GM19240 (cell line): Measurements from ENCODE around the gene VASN.
A peak's percentile ranks its signal among the peaks of the same experiment; 100 is the strongest.
"Not testable (repeated sequence)": the region's sequence is repeated elsewhere in the genome, so short reads cannot be mapped to it uniquely, and the experiment has no call there.

ENCODE experiments used
- DNase-seq: peaks from one replicate; pipeline ENCODE4 v3.0.0; 2011; ENCODE audit warnings: low spot score; ENCODE audit not compliant: insufficient read length

Gene VASN

DNA sequence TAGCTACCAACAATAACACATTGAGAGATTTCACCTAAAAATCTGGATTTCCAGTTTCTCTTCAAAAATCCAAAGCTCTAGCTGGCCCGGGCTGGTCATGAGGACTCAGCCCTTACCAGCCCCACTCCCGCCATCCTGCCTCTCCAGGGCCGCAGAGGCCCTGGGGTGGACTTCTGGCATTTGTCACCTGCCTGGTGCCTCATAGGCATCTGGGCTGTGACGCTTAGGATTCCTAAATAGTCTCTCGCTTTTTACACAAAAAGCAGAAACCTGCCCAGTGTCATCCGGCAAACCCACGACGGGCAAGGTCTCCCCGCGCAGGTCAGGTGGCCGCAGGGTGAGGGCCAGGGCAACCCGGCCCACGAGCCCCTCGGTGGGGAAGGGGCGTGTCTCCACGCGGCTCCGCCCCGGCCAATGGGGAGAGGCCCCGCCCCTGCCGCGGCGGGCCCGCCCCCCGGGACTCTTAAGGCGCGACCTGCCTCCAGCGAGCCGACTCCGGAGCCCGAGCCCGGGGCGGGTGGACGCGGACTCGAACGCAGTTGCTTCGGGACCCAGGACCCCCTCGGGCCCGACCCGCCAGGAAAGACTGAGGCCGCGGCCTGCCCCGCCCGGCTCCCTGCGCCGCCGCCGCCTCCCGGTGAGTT, at the start of gene VASN:
Gene VASN, plus strand, starts transcription at position 492 of the 644 bp plus-strand sequence. CDS start 9,030 bp downstream, outside the sequence.
- peak; percentile 76 for DNase-seq

DNA sequence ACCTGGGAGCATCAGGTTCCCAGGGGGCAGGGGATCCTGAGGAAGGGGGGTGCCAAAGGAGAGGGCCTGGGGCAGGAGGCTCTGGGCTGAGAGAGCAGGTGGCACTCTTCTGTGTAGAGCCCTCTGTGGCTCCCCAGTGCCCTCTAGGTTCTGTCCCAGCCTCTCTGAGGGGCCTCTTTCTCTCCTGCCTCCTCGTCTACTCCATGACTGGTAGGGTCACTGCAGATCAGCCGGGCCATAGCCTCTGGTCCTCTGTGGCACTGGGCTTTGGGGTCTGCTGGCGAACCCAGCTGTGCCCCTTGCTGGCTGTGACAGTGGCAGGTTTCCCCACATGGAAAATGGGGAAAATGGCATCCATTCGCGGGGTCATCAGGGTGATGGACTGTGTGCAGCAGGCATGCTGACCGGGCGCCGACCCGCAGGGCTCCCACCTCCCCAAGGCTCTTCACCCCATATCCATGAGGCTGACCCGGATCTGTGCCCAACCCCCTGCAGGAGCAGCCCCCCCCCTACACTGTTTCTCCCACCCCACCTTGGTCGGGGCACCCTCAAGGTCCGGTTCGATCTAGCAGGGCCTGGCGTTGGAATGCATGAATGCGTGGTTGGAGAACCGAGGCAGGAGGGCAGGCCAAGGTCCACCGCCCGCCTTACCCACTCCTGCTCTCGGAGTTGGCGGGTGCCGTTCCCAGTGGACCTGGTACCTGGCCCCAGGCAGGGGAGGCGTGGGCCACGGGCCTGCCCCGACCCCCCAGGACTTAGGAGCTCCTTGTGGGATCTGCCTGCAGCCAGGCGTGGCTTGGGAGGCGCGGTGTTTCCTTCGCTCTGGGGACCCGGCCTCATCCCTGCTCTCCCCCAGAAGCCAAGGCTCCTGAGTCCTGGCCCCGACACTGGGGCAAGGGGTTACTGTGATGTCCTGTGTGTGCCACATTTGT, 49.3 kb upstream of the VASN start:
- DNase-seq, result no peak

DNA sequence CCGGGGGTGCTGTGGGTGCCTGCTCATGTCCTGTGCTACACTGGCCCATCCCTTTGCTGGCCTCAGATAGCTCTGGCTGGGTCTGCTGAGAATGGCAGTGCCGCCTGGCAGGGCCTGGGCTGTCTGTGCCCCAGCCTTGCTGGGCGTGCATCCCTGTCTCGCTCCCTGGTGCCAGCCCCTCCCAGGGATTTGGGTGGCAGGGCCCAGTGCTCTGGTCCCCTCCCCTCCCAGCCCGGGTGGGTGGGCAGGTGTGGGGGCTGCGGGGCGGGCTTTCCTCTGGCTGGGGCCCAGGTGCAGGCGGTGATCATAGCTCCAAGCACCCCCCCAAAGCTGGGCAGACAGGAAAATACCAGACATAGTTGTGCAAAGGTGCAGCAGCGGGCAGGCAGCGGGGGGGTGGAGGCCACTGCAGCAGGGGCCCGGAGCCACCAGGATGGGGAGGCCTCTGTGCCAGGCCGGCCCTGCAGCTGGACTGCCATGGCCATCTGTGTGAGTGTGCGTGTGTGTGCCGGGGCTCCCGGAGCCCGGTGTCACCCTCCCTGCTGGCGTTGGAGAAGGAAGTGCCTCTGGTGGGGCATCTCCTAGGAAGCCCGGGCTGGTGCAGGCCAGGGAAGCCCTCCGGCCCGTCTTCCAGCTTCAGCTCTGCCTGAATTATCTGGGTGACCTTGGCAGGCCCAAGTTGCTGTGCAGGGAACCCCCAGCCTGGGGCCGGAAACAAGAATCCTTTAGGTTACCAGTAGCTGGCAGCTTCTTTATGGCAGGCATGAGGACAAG, 48.4 kb upstream of the VASN start:
- DNase-seq, result no peak

GRCh38 chr16:4323845-4324488, 47.7 kb upstream of the VASN start:
- DNase-seq, result no peak

DNA sequence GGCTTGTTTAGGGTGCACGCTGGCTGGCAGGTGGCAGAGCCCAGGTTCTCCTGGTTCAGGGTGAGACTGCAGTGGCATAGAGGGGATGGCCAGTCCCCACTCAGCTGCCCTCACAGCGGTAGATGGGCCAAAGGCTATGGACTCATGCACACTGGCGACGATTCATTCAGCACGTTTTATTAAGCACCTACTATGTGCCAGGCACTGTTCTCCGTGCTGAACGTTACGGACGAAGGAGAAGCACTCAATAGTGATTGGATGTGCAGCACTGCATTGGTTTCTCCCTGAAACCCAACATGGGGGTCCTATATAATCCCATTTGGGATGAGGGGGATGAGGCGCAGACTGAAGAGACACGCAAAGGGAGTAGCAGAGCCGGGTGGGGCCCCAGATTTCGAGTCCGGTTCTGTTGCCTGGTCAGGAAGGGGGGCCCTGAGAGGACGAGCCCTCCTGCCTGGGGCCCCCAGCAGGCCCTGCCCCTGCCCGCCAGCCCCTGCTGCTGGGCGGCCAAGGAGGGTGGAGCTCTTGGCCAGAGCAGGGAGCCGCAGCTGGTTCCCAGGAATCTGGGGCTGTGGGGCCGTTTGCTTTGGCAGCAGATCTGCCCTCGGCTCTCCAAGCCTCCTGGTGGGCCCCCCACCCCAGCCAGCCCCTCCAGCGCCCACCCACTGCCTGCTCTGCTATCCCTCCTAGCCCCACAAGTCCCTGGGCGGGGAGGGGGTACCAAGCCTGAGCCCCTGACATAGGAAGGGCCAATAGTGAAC, 47.0 kb upstream of the VASN start:
- no peak for DNase-seq

DNA sequence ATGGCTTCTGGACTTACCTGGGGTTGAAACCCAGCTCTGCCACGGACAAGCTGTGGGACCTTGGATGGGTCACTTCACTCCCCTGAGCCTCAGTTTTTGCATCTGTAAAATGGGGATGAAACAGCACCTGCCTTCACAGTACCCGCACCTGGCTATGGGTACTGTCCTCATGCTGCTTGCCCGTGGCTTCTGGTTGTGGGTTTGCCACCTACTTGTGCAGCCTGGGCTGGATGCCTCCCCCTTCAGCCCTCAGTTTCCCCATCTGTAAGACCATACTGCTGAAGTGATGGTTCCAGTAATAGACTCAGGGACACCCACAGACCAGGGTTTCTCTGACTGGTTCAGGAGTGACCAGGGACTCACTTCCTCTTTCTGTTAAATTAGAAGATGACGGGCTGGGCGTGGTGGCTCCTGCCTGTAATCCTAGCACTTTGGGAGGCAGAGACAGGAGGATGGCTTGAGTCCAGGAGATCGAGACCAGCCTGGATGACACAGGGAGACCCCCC, 46.3 kb upstream of the VASN start:
- no peak for DNase-seq

DNA sequence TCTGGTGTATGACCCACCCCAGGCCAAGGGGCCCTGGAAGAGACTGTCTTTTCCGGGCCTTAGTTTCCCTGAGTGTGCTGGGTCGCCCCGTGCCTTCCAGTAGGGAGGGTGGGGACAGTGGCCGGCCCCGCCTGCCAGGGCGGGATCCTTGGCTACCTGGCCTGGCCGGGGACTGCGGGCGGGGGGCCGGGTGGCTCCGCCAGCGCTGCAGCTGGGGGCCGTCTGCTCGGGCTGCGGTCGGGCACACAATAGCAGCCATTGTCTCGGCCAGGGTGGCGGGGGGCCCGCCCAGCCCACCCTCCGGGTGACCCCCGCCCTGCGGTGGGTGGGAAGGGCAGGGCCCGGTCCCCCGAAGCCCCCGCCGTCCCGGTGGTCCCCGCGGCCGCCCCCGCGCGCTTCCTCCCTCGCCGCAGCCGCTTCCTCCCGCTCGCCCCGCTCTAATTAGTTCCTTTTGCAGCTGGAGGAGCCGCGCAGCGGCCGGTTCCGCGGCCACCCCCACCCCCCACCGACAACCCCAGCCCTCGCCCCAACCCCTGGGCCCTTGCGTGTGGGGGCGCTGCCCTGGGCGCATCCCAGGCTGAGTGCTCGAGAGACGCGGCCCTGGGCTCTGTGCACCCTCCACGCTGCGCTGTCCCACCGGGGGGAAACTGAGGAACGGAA, 44.1 kb upstream of the VASN start:
- no peak for DNase-seq

GRCh38 chr16:4328046-4328781, 43.4 kb upstream of the VASN start:
- DNase-seq, result no peak

- DNase-seq, result no peak
Measured at GRCh38 chr16:4328782-4329775, 42.6 kb upstream of the VASN start.

DNA sequence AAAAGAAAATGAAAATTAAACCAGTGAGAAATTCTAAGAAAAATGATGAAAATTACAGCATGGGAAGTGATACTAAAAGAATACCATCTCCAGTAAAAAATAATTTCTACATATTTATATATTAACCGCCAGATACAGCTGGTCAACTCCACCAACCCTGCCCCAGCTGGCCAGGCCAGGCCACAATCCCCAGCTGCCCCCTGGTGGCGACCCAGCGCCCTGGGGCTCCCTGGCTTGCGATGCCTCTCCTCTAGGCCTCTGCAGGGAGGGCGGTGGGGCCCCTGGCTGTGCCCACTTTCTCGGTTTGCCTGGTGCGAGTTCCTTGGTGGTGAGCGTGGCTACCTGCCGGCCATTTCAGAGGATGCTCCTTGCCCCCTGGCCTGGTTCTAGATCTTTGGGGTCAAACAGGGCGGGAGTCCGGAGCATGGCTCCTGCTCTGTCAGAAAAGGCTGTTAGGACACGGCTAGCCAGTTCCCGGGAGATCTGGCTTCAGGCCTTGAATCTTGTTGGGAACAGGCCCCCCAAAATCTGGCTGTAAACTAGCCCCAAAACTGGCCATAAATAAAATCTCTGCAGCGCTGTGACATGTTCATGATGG, 41.3 kb upstream of the VASN start:
- peak; percentile 96 for DNase-seq

DNA sequence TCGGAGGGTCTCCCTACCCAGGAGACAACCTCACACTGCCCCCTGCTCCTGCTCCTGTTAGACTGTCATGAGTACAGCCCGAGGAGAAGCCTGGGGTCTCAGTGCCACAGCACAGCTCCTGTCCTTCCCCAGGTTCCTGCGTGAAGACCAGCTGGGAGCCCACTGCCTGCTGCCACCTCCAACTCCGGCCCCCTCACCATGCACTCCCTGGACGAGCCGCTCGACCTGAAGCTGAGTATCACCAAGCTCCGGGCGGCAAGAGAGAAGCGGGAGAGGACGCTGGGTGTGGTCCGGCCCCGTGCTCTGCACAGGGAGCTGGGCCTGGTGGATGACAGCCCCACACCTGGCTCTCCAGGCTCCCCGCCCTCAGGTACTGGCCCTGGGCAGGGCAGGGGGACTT, 39.6 kb upstream of the VASN start:
- no peak for DNase-seq

- DNase-seq, result no peak
Measured at GRCh38 chr16:4332623-4333307, 38.9 kb upstream of the VASN start.

- no peak for DNase-seq
Measured at GRCh38 chr16:4333308-4333638, 38.4 kb upstream of the VASN start.

DNA sequence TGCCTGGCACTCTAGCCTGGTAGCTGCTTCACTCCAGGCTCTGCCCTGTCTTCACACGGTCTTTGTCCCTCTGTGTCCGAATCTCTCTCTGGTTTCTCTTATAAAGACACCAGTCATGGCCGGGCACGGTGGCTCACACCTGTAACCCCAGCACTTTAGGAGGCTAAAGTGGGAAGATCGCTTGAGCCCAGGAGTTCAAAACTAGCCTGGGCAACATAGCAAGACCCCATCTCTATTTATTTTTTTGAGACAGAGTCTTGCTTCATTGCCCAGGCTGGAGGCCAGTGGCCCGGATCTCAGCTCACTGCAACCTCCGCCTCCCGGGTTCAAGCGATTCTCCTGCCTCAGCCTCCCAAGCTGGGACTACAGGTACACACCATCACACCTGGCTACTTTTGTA, 37.9 kb upstream of the VASN start:
- DNase-seq, result not testable (repeated sequence)

DNA sequence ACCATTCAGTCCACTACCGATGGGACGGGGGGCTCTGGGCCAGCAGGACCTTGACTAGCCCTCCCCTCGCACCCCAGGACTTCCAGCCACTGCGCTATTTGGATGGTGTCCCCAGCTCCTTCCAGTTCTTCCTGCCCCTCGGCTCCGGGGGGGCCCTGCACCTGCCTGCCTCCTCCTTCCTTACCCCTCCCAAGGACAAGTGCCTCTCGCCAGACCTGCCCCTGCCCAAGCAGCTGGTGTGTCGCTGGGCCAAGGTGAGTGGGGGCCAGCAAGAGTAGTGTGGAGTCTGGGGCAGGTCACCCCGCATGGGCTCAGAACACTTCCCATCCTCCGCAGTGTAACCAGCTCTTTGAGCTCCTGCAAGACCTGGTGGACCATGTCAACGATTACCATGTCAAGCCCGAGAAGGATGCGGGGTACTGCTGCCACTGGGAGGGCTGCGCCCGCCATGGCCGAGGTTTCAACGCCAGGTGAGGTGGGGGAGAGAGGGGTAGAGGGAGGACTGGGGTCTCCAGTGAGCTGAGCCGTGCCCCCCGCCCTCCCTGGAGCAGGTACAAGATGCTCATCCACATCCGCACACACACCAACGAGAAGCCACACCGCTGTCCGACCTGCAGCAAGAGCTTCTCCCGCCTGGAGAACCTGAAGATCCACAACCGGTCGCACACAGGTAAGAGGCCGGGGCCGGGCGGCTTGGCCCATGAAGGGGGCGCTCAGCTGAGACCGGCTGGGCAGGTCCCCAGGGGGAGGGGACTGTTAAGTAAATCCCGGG, 36.7 kb upstream of the VASN start:
- DNase-seq, result no peak
